T-helper 2 cell treated with Interferon-gamma antibody and Interleukin-4, amounts not matched to agents 5 μg/mL and 100 μg/mL, for 36 hours (primary cell): ENCODE measurements around the gene PRDM7.
"Not testable (repeated sequence)": the region's sequence is repeated elsewhere in the genome, so short reads cannot be mapped to it uniquely, and the experiment has no call there.

Experiments used
- DNase-seq: peaks from one replicate; pipeline ENCODE4 v3.0.0; 2021; ENCODE audit warnings: low spot score
- H3K27ac Mint-ChIP-seq: one replicate; pipeline ENCODE4 v1.8.0; 2021; ENCODE audit warnings: mild to moderate bottlenecking, mixed read lengths
- H3K27me3 Mint-ChIP-seq: one replicate; pipeline ENCODE4 v1.8.0; 2021; ENCODE audit warnings: low read depth, mixed read lengths
- H3K36me3 Mint-ChIP-seq: one replicate; pipeline ENCODE4 v1.8.0; 2021; ENCODE audit warnings: low read depth, mixed read lengths
- H3K4me1 Mint-ChIP-seq: one replicate; pipeline ENCODE4 v1.8.0; 2021; ENCODE audit warnings: low read depth, mixed read lengths
- H3K4me3 Mint-ChIP-seq: one replicate; pipeline ENCODE4 v1.8.0; 2022; ENCODE audit warnings: mild to moderate bottlenecking, moderate library complexity, mixed read lengths
- H3K9me3 Mint-ChIP-seq: one replicate; pipeline ENCODE4 v1.8.0; 2021; ENCODE audit warnings: mixed read lengths

The PRDM7 gene

GRCh38 chr16:90077240-90077756 is at the start of gene PRDM7:
Gene PRDM7 (minus strand): TSS chr16:90077331. CDS start chr16:90075910, 1,421 bp downstream.
- Mint-ChIP-seq H3K9me3 (no peaks in the 10 kb centered on the region), H3K4me1 (peaks cover 24% of the 10 kb centered on the region), H3K27ac (peak within 1 kb of the TSS; percentile 73), H3K36me3 (no peaks in the 10 kb centered on the region), H3K27me3 (peaks cover 20% of the 10 kb centered on the region), H3K4me3 (peak within 1 kb of the TSS; percentile 85)
- peak; percentile 97 for DNase-seq

- H3K27ac Mint-ChIP-seq, H3K36me3 Mint-ChIP-seq, H3K4me1 Mint-ChIP-seq, DNase-seq, H3K27me3 Mint-ChIP-seq, H3K4me3 Mint-ChIP-seq, H3K9me3 Mint-ChIP-seq: not testable (repeated sequence)
Measured at GRCh38 chr16:90121846-90122245, 44.7 kb upstream of the PRDM7 start.

DNA sequence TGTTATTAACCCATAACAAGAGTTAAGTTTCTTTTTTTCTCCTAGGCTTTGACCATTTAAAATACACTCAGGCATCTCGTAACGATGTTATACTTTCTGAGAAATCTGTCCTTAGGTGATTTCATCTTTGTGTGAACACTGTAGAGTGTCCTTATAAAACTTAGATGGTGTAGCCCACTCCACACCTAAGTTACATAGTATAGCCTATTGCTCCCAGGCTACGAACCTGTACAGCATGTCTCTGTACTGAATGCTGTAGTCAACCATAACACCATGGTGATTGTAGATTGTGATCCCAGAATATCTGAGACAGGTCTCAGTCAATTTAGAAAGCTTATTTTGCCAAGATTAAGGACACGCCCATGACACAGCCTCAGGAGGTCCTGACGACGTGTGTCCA is 30.5 kb upstream of the PRDM7 start:
- H3K27ac Mint-ChIP-seq, H3K27me3 Mint-ChIP-seq, H3K9me3 Mint-ChIP-seq, H3K36me3 Mint-ChIP-seq, H3K4me3 Mint-ChIP-seq, H3K4me1 Mint-ChIP-seq, DNase-seq: not testable (repeated sequence)

DNA sequence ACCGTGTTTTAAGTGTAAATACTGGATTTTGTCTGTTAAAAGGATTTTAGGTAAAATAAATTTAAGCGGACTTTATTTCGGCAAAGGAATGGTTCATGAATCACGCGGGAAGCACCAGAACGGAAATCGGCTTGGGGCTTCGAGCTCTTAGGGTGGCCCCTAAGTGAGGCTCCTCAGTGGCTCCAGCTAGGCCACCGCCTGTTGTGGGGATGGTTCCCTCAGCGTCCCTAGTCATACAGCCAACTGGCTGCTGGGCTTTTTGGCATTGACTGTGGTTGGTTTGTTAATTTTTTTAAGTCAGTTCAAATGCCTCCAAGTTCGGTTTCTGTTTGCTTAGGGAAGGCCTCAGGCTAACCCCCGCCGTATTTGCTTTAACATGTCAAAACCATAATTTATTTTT is 29.9 kb upstream of the PRDM7 start:
- not testable (repeated sequence) for H3K4me3 Mint-ChIP-seq, DNase-seq, H3K36me3 Mint-ChIP-seq, H3K27ac Mint-ChIP-seq, H3K4me1 Mint-ChIP-seq, H3K9me3 Mint-ChIP-seq, H3K27me3 Mint-ChIP-seq

DNA sequence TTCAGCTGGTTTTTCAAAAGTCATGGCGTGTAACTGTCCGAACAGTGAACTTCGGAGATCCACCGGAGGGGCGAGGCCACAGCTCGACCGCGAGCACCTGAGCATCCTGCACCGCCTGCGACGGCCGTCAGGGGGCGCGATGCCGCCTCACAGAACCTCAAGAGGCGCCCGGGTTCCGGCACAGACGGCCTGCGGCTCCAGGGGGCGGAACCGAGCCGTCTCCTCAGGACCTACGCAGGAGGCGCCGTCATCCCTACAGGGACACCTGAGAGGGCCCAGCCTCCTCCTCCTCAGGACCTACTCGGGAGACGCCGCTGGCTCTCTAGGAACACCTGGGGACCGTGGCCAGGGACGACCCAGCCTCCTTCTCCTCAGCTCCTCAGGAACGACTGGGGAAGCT is 29.1 kb upstream of the PRDM7 start:
- not testable (repeated sequence) for H3K4me3 Mint-ChIP-seq

GRCh38 chr16:90104725-90105124 is 27.6 kb upstream of the PRDM7 start:
- H3K9me3 Mint-ChIP-seq, H3K27me3 Mint-ChIP-seq, H3K27ac Mint-ChIP-seq, DNase-seq, H3K36me3 Mint-ChIP-seq, H3K4me3 Mint-ChIP-seq, H3K4me1 Mint-ChIP-seq: not testable (repeated sequence)

More for the DNA sequence above, 29.1 kb upstream of the PRDM7 start:
- DNase-seq: peak; percentile 56
- H3K9me3 Mint-ChIP-seq, H3K27ac Mint-ChIP-seq, H3K36me3 Mint-ChIP-seq, H3K27me3 Mint-ChIP-seq, H3K4me1 Mint-ChIP-seq: not testable (repeated sequence)

DNA sequence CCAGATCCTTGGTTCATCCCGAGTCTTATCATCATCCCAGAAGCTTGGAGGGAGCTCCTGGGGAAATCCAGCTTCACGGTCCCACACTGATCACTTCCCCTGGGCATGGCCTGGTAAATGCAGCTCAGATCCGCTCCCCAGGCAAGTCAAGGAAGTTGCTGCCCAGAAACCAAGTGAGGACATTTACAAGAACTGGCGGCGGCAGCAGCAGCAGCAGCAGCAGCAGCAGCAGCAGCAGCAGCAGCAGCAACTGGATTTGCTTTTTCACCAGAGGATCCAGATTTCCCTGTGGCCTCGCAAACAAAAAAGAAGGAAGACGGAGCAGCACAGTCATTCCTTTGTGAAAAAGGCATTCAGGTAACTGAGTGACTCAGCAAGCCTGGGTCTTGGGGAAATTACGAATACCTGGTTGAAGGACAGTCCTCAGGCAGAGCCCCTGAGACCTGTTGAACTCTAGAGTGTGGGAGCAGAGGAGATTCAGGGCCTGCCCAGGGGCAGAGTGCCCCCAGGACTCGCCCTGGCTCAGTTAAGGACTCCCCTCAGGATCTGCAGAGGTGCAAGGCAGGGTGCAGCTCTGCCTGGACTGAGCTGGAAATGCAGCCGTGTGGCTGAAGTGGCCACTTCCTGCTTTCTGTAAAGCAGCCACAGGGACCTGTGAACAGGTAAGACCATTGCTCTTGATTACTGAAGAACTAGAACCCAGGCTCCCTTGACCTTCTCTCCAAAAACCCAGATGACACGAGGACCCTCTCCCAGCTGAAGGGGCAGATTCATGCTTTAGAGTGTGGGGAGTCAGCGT is 25.2 kb upstream of the PRDM7 start:
- not testable (repeated sequence) for H3K4me1 Mint-ChIP-seq, H3K4me3 Mint-ChIP-seq, H3K27ac Mint-ChIP-seq, H3K36me3 Mint-ChIP-seq, H3K27me3 Mint-ChIP-seq, DNase-seq, H3K9me3 Mint-ChIP-seq

- H3K27ac Mint-ChIP-seq, DNase-seq, H3K4me1 Mint-ChIP-seq, H3K36me3 Mint-ChIP-seq, H3K4me3 Mint-ChIP-seq, H3K9me3 Mint-ChIP-seq, H3K27me3 Mint-ChIP-seq: not testable (repeated sequence)
Measured at GRCh38 chr16:90101332-90101731, 24.2 kb upstream of the PRDM7 start.

DNA sequence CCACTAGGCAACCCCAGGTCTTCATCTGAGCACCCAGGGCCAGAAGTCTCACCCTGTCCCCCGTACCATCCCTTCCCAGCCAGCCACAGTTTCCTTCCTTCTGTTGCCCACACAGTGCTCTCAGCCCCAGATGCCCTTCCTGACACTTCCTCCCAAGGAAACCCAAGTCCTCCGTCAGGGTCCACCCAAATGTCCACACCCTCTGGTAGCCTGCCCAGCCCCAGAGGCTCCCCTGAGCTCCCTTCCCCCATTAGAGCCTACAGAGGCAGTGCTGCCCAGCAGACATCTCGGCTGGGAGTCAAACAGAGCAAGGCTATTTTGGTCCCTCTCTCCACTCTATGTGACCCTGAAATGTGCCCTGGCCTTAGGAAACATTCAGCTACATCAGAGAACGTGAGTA is 23.7 kb upstream of the PRDM7 start:
- H3K27me3 Mint-ChIP-seq: not testable (repeated sequence)

DNA sequence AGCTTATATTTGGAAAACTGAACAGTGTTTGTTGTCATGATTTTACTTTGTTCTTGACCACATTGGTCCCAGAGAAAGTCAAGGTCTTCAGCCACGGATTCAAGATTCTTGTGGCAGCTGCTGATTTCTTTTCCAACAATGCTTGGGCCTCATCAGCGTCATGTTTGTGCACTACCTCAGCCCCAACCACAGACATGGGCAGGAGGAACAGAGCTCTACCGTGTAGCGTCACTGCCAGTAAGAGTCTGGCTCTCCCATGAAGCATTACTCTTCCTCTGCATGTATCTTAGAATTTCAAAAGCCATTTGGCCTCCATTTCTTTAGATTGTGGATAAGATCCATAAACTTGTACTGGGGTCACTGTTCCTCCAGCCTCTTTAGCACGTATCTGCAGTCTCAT is 23.1 kb upstream of the PRDM7 start:
- not testable (repeated sequence) for H3K9me3 Mint-ChIP-seq, H3K27ac Mint-ChIP-seq, H3K36me3 Mint-ChIP-seq, H3K27me3 Mint-ChIP-seq, H3K4me1 Mint-ChIP-seq, H3K4me3 Mint-ChIP-seq, DNase-seq

More for the DNA sequence above, 23.7 kb upstream of the PRDM7 start:
- not testable (repeated sequence) for H3K9me3 Mint-ChIP-seq, H3K36me3 Mint-ChIP-seq, H3K27ac Mint-ChIP-seq, H3K4me3 Mint-ChIP-seq, H3K4me1 Mint-ChIP-seq, DNase-seq

DNA sequence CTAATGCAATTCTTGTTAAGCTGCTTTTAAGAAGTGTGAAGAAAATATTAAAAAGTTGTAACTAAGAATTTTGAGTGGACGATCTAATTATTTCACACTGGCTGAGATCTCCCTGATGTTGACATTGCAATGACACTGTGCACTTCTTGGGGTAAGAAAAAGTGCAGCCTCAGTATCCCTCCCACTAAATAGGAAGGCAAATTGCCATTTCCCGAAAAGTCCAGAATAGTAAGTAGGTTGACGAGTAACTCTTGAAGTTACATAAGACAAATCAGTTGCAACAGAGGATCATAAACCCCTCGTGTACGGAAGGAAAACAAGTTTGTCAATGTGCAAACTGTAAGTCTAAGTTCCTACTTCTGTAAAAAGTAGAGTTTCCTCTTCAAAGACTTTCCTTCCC is 21.8 kb upstream of the PRDM7 start:
- H3K4me1 Mint-ChIP-seq, H3K27ac Mint-ChIP-seq, H3K4me3 Mint-ChIP-seq, H3K36me3 Mint-ChIP-seq, H3K27me3 Mint-ChIP-seq, H3K9me3 Mint-ChIP-seq, DNase-seq: not testable (repeated sequence)

- H3K36me3 Mint-ChIP-seq, H3K27ac Mint-ChIP-seq, H3K9me3 Mint-ChIP-seq, DNase-seq, H3K4me1 Mint-ChIP-seq, H3K4me3 Mint-ChIP-seq, H3K27me3 Mint-ChIP-seq: not testable (repeated sequence)
Measured at GRCh38 chr16:90097010-90097684, 20.0 kb upstream of the PRDM7 start.

- H3K4me1 Mint-ChIP-seq, H3K27ac Mint-ChIP-seq, H3K4me3 Mint-ChIP-seq, H3K27me3 Mint-ChIP-seq, H3K36me3 Mint-ChIP-seq, H3K9me3 Mint-ChIP-seq, DNase-seq: not testable (repeated sequence)
Measured at GRCh38 chr16:90094791-90095190, 17.7 kb upstream of the PRDM7 start.

- not testable (repeated sequence) for H3K27ac Mint-ChIP-seq, H3K4me3 Mint-ChIP-seq, H3K4me1 Mint-ChIP-seq
Measured at GRCh38 chr16:90094296-90094695, 17.2 kb upstream of the PRDM7 start.

More at GRCh38 chr16:90094296-90094695, 17.2 kb upstream of the PRDM7 start:
- H3K27me3 Mint-ChIP-seq, H3K36me3 Mint-ChIP-seq, DNase-seq, H3K9me3 Mint-ChIP-seq: not testable (repeated sequence)
